Pancreas (tissue), 10 donors: ENCODE results near the gene TK1. TPM values are rescaled to one million over a fixed set of nuclear protein-coding genes. Genes with fewer than 3 reads are reported as not detected.

Experiments used
- ATAC-seq, 4 donors: fragments of 200-7000 bp; cut with Tn5 transposase; one replicate each; pipeline versions ENCODE4 v1.8.0 to v1.9.1; 2020; ENCODE audit warnings: mild to moderate bottlenecking in 4 of 4, moderate library complexity in 4 of 4
- DNase-seq, 6 donors: peaks; one replicate each; pipeline ENCODE4 v3.0.0-alpha.2; 2020
- FAIRE-seq: peaks from 2 replicates; lab custom pipeline; 2012; peaks lifted over from hg19 to GRCh38; lab: Jason Lieb, UNC
- H3K27ac ChIP-seq, 4 donors: fragments of 200-600 bp; sonication (generic); 1 replicate in 3 of 4; 2 replicates in 1 of 4; pipeline versions ENCODE4 v1.5.0 to v1.8.0; 2020
- H3K27me3 ChIP-seq, 4 donors: fragments of 200-600 bp; one replicate each; pipeline ENCODE4 v1.8.0; 2021
- H3K36me3 ChIP-seq, 3 donors: fragments of 200-600 bp; sonication (generic) in 1 of 3; one replicate each; pipeline versions ENCODE4 v1.5.0 to v1.8.0; 2020 to 2021
- H3K4me1 ChIP-seq, 3 donors: fragments of 200-600 bp; one replicate each; pipeline ENCODE4 v1.8.0; 2021
- H3K4me3 ChIP-seq, 4 donors: fragments of 200-600 bp; sonication (generic) in 2 of 4; one replicate each; pipeline versions ENCODE4 v1.5.0 to v1.8.0; 2020 to 2021
- H3K9me3 ChIP-seq, 4 donors: fragments of 200-600 bp; one replicate each; pipeline ENCODE4 v1.8.0; 2021
- CTCF ChIP-seq, 4 donors: fragments of 200-600 bp; sonication (generic) in 3 of 4; IDR thresholded peaks; one replicate each; pipeline versions ENCODE4 v1.5.0 to v1.8.0; 2021; ENCODE audit warnings: antibody characterized with exemption in 4 of 4
- WGBS, 2 donors: extraction: QIAGEN DNeasy Blood & Tissue Kit; methylation state at CpG; one replicate each; pipeline ENCODE4 v1.1.7; 2013; 5-methylcytosine and 5-hydroxymethylcytosine counted together
- intact Hi-C, 3 donors: fragments of 100-400 bp; cut with DNase I; formaldehyde crosslinking; loops; one replicate each; pipeline versions ENCODE4 v1.11.1 to v1.14.2; 2022
- polyA plus RNA-seq, 2 donors: library from polyadenylated mRNA; stranded (reverse); fragments of 200-250 nt; gene quantifications; one replicate each; pipeline ENCODE4 v1.2.3, GENCODE V29; 2013
- total RNA-seq, 6 donors: library from RNA; stranded (reverse); fragmentation: NEBNext Ultra II Directional in 4 of 6; extraction: Animal tissue kit (Norgen Biotek cat#: 25700) in 4 of 6; gene quantifications; one replicate each; pipeline versions ENCODE4 v1.2.1 to v1.2.4, GENCODE V29; 2021 to 2023
- donor health status: healthy with polysubstance abuse.
- donor health status: DM: no; HTN: no; CAD: no; lungs with moderate emphysema.
- donor health status: DM: no; HTN: no; CAD: no.
- donor health status: control.
- donor health status: control.
- donor health status: Bipolar disorder and iron deficiency.
- donor health status: DM: yes; HTN: yes; CAD: no.
- donor health status: DM: no; HTN: no; CAD: no.
- donor health status: DM: no; HTN: no; CAD: no.
- donor health status: DM: yes; HTN: yes; CAD: no.

The TK1 gene
- total and polyA plus RNA-seq, 8 donors: 1.2 to 4.2 (median 2.6) TPM

GRCh38 chr17:78219396-78220150 is 32.7 kb upstream of the TK1 start:
- no peaks in the 10 kb centered on the region for H3K27me3 ChIP-seq
- no peak overlapping the region for H3K27ac ChIP-seq
- no peaks in the 10 kb centered on the region for H3K36me3 ChIP-seq
- intact Hi-C loops: no loop called here
- FAIRE-seq (no peak), DNase-seq (no peak), ATAC-seq (no peak)
- H3K9me3 ChIP-seq: no peaks in the 10 kb centered on the region
- 89 to 90% methylated on average over 11 of the region's 11 CpGs for WGBS, 2 donors
- H3K4me1 ChIP-seq: no peaks in the 10 kb centered on the region
- no peak for TF ChIP-seq CTCF (IDR thresholded peaks at IDR 0.05)
- no peak overlapping the region for H3K4me3 ChIP-seq

- H3K27ac ChIP-seq: no peak overlapping the region
- no peaks in the 10 kb centered on the region for H3K9me3 ChIP-seq
- peak overlapping the region in 1 of 4 donors; percentile 53 for H3K4me3 ChIP-seq
- peaks cover 0 to 4% (median 0%) of the 10 kb centered on the region in 3 donors for H3K4me1 ChIP-seq
- WGBS, 2 donors: 11 to 14% methylated on average over 5 of the region's 5 CpGs
- no peaks in the 10 kb centered on the region for H3K36me3 ChIP-seq
- H3K27me3 ChIP-seq: no peaks in the 10 kb centered on the region
- DNase-seq (no peak), FAIRE-seq (no peak), ATAC-seq (no peak)
- TF ChIP-seq CTCF (IDR thresholded peaks at IDR 0.05): no peak
- intact Hi-C loops: no loop called here
Observed at GRCh38 chr17:78214706-78215061, 27.8 kb upstream of the TK1 start.

- 1 to 2% methylated on average over 58 to 60 of the region's 60 CpGs for WGBS, 2 donors
- peak; percentile 99 to 100 (median 100) for ATAC-seq
Observed at GRCh38 chr17:78214016-78214705, 27.3 kb upstream of the TK1 start, which contains the start of gene BIRC5. Gene BIRC5, plus strand, starts transcription at chr17:78214253. Its CDS starts 64 bp downstream, at chr17:78214317.

GRCh38 chr17:78211032-78211431 is 24.2 kb upstream of the TK1 start:
- Histone ChIP-seq H3K27ac (no peak overlapping the region), H3K36me3 (no peaks in the 10 kb centered on the region), H3K4me1 (peaks cover 0 to 4% (median 0%) of the 10 kb centered on the region in 3 donors), H3K4me3 (no peak overlapping the region), H3K27me3 (no peaks in the 10 kb centered on the region), H3K9me3 (no peaks in the 10 kb centered on the region)
- FAIRE-seq (no peak), ATAC-seq (no peak), DNase-seq (no peak)
- intact Hi-C loops: no loop called here
- no peak for TF ChIP-seq CTCF (IDR thresholded peaks at IDR 0.05)
- 41 to 48% methylated on average over 10 to 11 of the region's 11 CpGs for WGBS, 2 donors

More at GRCh38 chr17:78214016-78214705, 27.3 kb upstream of the TK1 start, which contains the start of gene BIRC5:
- Histone ChIP-seq H3K4me1 (peaks cover 0 to 4% (median 0%) of the 10 kb centered on the region in 3 donors), H3K4me3 (peak within 1 kb of the TSS in 3 of 4 donors; percentile 14 to 53 (median 34)), H3K27me3 (no peaks in the 10 kb centered on the region), H3K36me3 (no peaks in the 10 kb centered on the region), H3K27ac (no peak within 1 kb of the TSS), H3K9me3 (no peaks in the 10 kb centered on the region)
- no peak for TF ChIP-seq CTCF (IDR thresholded peaks at IDR 0.05)
- FAIRE-seq (no peak), DNase-seq (peak; percentile 79 to 94 (median 86))
- intact Hi-C loops: no loop called here
